Uterus (tissue), 4 donors: ENCODE results near the gene DGKG. TPM values are rescaled to one million over a fixed set of nuclear protein-coding genes. Genes with fewer than 3 reads are reported as not detected.

Experiments
- DNase-seq, 2 donors: peaks; one replicate each; pipeline ENCODE4 v3.0.0-alpha.2; 2019 to 2020
- H3K27ac ChIP-seq, 2 donors: fragments of 200-600 bp; sonication (generic); 1 replicate in 1 of 2; 2 replicates in 1 of 2; pipeline ENCODE4 v1.5.1; 2016 to 2018
- H3K27me3 ChIP-seq, 2 donors: fragments of 200-600 bp; sonication (generic); one replicate each; pipeline ENCODE4 v1.5.1; 2018 to 2019; ENCODE audit warnings: control low read depth in 1 of 2
- H3K36me3 ChIP-seq, 2 donors: fragments of 200-600 bp; sonication (generic); one replicate each; pipeline ENCODE4 v1.5.1; 2019; ENCODE audit warnings: control low read depth in 1 of 2
- H3K4me1 ChIP-seq, 2 donors: fragments of 200-600 bp; sonication (generic); one replicate each; pipeline ENCODE4 v1.5.1; 2018 to 2019; ENCODE audit warnings: control low read depth in 1 of 2
- H3K4me3 ChIP-seq, 2 donors: fragments of 200-600 bp; sonication (generic); 1 replicate in 1 of 2; 2 replicates in 1 of 2; pipeline ENCODE4 v1.5.1; 2018 to 2019; ENCODE audit warnings: mild to moderate bottlenecking in 1 of 2
- H3K9me3 ChIP-seq, 2 donors: fragments of 200-600 bp; sonication (generic); one replicate each; pipeline ENCODE4 v1.5.1; 2019; ENCODE audit warnings: control low read depth in 1 of 2
- CTCF ChIP-seq, 4 experiments: fragments of 200-600 bp in 2 of 4; fragments of 450-650 bp in 2 of 4; sonication (generic) in 2 of 4; IDR thresholded peaks; one replicate each; pipeline ENCODE4 v1.5.1; 2016 to 2019; ENCODE audit warnings: antibody characterized with exemption in 4 of 4, mild to moderate bottlenecking in 2 of 4, moderate library complexity in 1 of 4
- POLR2A ChIP-seq, 2 donors: fragments of 450-650 bp; IDR thresholded peaks; one replicate each; pipeline ENCODE4 v1.6.1; 2016; ENCODE audit warnings: antibody characterized with exemption in 2 of 2, mild to moderate bottlenecking in 1 of 2, moderate library complexity in 1 of 2
- intact Hi-C: fragments of 100-400 bp; cut with DNase I; formaldehyde crosslinking; loops from one replicate; pipeline ENCODE4 v1.15.1; 2023; ENCODE audit warnings: low total_unique reads
- total RNA-seq, 4 donors: library from RNA; depleted of rRNA in 3 of 4; stranded (reverse); fragments of >200 nt in 3 of 4; gene quantifications; one replicate each; pipeline versions ENCODE4 v1.1.0 to v1.2.4, GENCODE V29; 2014 to 2023
- donor health status: DM: yes; HTN: yes; CAD: no.

The DGKG gene
- total RNA-seq, 4 donors from 2014 or later, result 1.9 to 10.8 (median 6.7) TPM

- intact Hi-C loops, result no loop called here
- no peak for DNase-seq
- Histone ChIP-seq H3K4me1 (no peaks in the 10 kb centered on the region), H3K4me3 (no peak overlapping the region), H3K27ac (no peak overlapping the region), H3K9me3 (no peaks in the 10 kb centered on the region), H3K36me3 (no peaks in the 10 kb centered on the region), H3K27me3 (no peaks in the 10 kb centered on the region)
- TF ChIP-seq CTCF (IDR thresholded peaks at IDR 0.05) (no peak), POLR2A (IDR thresholded peaks at IDR 0.05) (no peak)
Measured at GRCh38 chr3:186138272-186138981, 223.6 kb downstream of the DGKG start.

GRCh38 chr3:186137051-186137685, 224.9 kb downstream of the DGKG start:
- intact Hi-C loops, result no loop called here
- no peaks in the 10 kb centered on the region for H3K4me1 ChIP-seq
- no peaks in the 10 kb centered on the region for H3K36me3 ChIP-seq

GRCh38 chr3:186133980-186134379, 228.1 kb downstream of the DGKG start:
- H3K36me3 ChIP-seq, result no peaks in the 10 kb centered on the region
- H3K4me1 ChIP-seq, result no peaks in the 10 kb centered on the region
- no peaks in the 10 kb centered on the region for H3K9me3 ChIP-seq
- intact Hi-C loops, result no loop called here
- H3K27me3 ChIP-seq, result no peaks in the 10 kb centered on the region
- no peak overlapping the region for H3K27ac ChIP-seq
- TF ChIP-seq CTCF (IDR thresholded peaks at IDR 0.05), result no peak
- TF ChIP-seq POLR2A (IDR thresholded peaks at IDR 0.05), result no peak
- no peak for DNase-seq
- no peak overlapping the region for H3K4me3 ChIP-seq

More at GRCh38 chr3:186137051-186137685, 224.9 kb downstream of the DGKG start:
- TF ChIP-seq POLR2A (IDR thresholded peaks at IDR 0.05), result no peak
- no peak for TF ChIP-seq CTCF (IDR thresholded peaks at IDR 0.05)
- no peaks in the 10 kb centered on the region for H3K9me3 ChIP-seq
- no peaks in the 10 kb centered on the region for H3K27me3 ChIP-seq
- no peak for DNase-seq
- no peak overlapping the region for H3K4me3 ChIP-seq
- H3K27ac ChIP-seq, result no peak overlapping the region

- intact Hi-C loops, result no loop called here
- H3K4me1 ChIP-seq, result no peaks in the 10 kb centered on the region
Measured at GRCh38 chr3:186132487-186132886, 229.5 kb downstream of the DGKG start.

More at GRCh38 chr3:186132487-186132886, 229.5 kb downstream of the DGKG start:
- TF ChIP-seq POLR2A (IDR thresholded peaks at IDR 0.05) (no peak), CTCF (IDR thresholded peaks at IDR 0.05) (no peak)
- Histone ChIP-seq H3K36me3 (no peaks in the 10 kb centered on the region), H3K4me3 (no peak overlapping the region), H3K27me3 (no peaks in the 10 kb centered on the region), H3K27ac (no peak overlapping the region), H3K9me3 (no peaks in the 10 kb centered on the region)
- DNase-seq, result no peak
